Measurements from ENCODE around the gene ATP5PF.

- TF ChIP-seq, protein P1, sequence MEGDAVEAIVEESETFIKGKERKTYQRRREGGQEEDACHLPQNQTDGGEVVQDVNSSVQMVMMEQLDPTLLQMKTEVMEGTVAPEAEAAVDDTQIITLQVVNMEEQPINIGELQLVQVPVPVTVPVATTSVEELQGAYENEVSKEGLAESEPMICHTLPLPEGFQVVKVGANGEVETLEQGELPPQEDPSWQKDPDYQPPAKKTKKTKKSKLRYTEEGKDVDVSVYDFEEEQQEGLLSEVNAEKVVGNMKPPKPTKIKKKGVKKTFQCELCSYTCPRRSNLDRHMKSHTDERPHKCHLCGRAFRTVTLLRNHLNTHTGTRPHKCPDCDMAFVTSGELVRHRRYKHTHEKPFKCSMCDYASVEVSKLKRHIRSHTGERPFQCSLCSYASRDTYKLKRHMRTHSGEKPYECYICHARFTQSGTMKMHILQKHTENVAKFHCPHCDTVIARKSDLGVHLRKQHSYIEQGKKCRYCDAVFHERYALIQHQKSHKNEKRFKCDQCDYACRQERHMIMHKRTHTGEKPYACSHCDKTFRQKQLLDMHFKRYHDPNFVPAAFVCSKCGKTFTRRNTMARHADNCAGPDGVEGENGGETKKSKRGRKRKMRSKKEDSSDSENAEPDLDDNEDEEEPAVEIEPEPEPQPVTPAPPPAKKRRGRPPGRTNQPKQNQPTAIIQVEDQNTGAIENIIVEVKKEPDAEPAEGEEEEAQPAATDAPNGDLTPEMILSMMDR (IDR thresholded peaks at IDR 0.05) = no peak
- TF ChIP-seq ZFX (IDR thresholded peaks at IDR 0.05; ENCODE audit: borderline replicate concordance) = no peak
Observed at GRCh38 chr21:25744854-25745253, 10.2 kb upstream of the ATP5PF start.
